ENCODE results near the gene SNAI3. TPM values are rescaled to one million over a fixed set of nuclear protein-coding genes. Genes with fewer than 3 reads are reported as not detected.

Gene SNAI3
- polyA plus RNA-seq, 3 donors, result 0.59 to 0.94 (median 0.78) TPM

GRCh38 chr16:88695218-88695617 lies 8.9 kb upstream of the SNAI3 start:
- DNase-seq (ENCODE audit: extremely low read depth in 1 of 11, low read depth in 9 of 11, low spot score in 4 of 11), result no peak

GRCh38 chr16:88694221-88695087 lies 8.1 kb upstream of the SNAI3 start:
- DNase-seq (ENCODE audit: extremely low read depth in 1 of 11, low read depth in 9 of 11, low spot score in 4 of 11), result no peak

GRCh38 chr16:88693420-88694177 lies 7.3 kb upstream of the SNAI3 start:
- no peak for DNase-seq (ENCODE audit: extremely low read depth in 1 of 11, low read depth in 9 of 11, low spot score in 4 of 11)

GRCh38 chr16:88692861-88693260 lies 6.6 kb upstream of the SNAI3 start:
- DNase-seq (ENCODE audit: extremely low read depth in 1 of 11, low read depth in 9 of 11, low spot score in 4 of 11), result no peak

- no peak for DNase-seq (ENCODE audit: extremely low read depth in 1 of 11, low read depth in 9 of 11, low spot score in 4 of 11)
Measured at GRCh38 chr16:88691924-88692560, 5.7 kb upstream of the SNAI3 start.

GRCh38 chr16:88691129-88691813 lies 5.0 kb upstream of the SNAI3 start:
- no peak for DNase-seq (ENCODE audit: extremely low read depth in 1 of 11, low read depth in 9 of 11, low spot score in 4 of 11)

GRCh38 chr16:88690341-88691128 lies 4.2 kb upstream of the SNAI3 start:
- DNase-seq (ENCODE audit: extremely low read depth in 1 of 11, low read depth in 9 of 11, low spot score in 4 of 11), result no peak

GRCh38 chr16:88688013-88688778 lies 1.9 kb upstream of the SNAI3 start:
- DNase-seq (ENCODE audit: extremely low read depth in 1 of 11, low read depth in 9 of 11, low spot score in 4 of 11), result no peak

GRCh38 chr16:88687676-88688012 lies 1.3 kb upstream of the SNAI3 start:
- no peak for DNase-seq (ENCODE audit: extremely low read depth in 1 of 11, low read depth in 9 of 11, low spot score in 4 of 11)

GRCh38 chr16:88687254-88687576 lies 908 bp upstream of the SNAI3 start:
- no peak for DNase-seq (ENCODE audit: extremely low read depth in 1 of 11, low read depth in 9 of 11, low spot score in 4 of 11)

- DNase-seq (ENCODE audit: extremely low read depth in 1 of 11, low read depth in 9 of 11, low spot score in 4 of 11), result no peak
Measured at GRCh38 chr16:88686062-88686438, 257 bp downstream of the SNAI3 start.

GRCh38 chr16:88685156-88686061 lies 898 bp downstream of the SNAI3 start:
- DNase-seq (ENCODE audit: extremely low read depth in 1 of 11, low read depth in 9 of 11, low spot score in 4 of 11), result no peak

- no peak for DNase-seq (ENCODE audit: extremely low read depth in 1 of 11, low read depth in 9 of 11, low spot score in 4 of 11)
Measured at GRCh38 chr16:88684569-88685155, 1.6 kb downstream of the SNAI3 start.

GRCh38 chr16:88681709-88682451 lies 4.4 kb downstream of the SNAI3 start:
- no peak for DNase-seq (ENCODE audit: extremely low read depth in 1 of 11, low read depth in 9 of 11, low spot score in 4 of 11)

- DNase-seq (ENCODE audit: extremely low read depth in 1 of 11, low read depth in 9 of 11, low spot score in 4 of 11), result no peak
Measured at GRCh38 chr16:88681084-88681680, 5.1 kb downstream of the SNAI3 start.
